OCI-LY3 (cell line): Measurements from ENCODE around the gene SHC3.

Experiments used
- EZH2phosphoT487 ChIP-seq: fragments of 200-600 bp; shearing (Covaris generic); IDR thresholded peaks from 2 replicates; pipeline ENCODE4 v1.6.1; 2018; ENCODE audit warnings: antibody characterized with exemption, mixed run types, low read depth
- TF ChIP-seq, protein P1 (sequence below): fragments of 200-600, 300-600 bp; sonication (generic); IDR thresholded peaks from 2 replicates; pipeline ENCODE4 v1.5.1; 2014; ENCODE audit warnings: antibody characterized with exemption, low read length, low read depth

DNA sequence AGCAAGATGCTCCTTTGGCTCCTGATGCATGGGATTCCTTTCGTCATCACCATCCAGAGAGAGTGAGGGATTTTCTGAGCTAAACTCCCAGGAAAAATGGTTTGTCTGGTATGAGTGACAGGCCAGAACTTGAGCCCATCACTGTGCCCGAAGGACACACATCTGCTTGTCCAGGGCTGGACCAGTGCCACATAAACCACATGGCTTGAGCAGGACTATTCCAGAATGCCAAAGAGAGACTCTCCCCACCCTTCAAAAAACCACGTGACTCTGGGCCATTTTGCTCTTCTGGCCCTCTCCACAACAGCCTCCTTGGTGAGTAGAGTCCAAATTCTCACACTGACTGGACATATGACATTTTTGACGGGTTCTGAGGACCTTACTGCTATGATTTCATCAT is 46.4 kb upstream of the SHC3 start:
- TF ChIP-seq, protein P1, sequence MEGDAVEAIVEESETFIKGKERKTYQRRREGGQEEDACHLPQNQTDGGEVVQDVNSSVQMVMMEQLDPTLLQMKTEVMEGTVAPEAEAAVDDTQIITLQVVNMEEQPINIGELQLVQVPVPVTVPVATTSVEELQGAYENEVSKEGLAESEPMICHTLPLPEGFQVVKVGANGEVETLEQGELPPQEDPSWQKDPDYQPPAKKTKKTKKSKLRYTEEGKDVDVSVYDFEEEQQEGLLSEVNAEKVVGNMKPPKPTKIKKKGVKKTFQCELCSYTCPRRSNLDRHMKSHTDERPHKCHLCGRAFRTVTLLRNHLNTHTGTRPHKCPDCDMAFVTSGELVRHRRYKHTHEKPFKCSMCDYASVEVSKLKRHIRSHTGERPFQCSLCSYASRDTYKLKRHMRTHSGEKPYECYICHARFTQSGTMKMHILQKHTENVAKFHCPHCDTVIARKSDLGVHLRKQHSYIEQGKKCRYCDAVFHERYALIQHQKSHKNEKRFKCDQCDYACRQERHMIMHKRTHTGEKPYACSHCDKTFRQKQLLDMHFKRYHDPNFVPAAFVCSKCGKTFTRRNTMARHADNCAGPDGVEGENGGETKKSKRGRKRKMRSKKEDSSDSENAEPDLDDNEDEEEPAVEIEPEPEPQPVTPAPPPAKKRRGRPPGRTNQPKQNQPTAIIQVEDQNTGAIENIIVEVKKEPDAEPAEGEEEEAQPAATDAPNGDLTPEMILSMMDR: no peak
- no peak for TF ChIP-seq EZH2phosphoT487
